Cortex of kidney (tissue), 1 donor: ENCODE data around the gene CENPA.
"Not testable (repeated sequence)": the region's sequence is repeated elsewhere in the genome, so short reads cannot be mapped to it uniquely, and the experiment has no call there.

Source experiments
- DNase-seq: peaks from one replicate; lab custom pipeline; 2025; lab: John Stamatoyannopoulos, UW

The CENPA gene

GRCh38 chr2:26760991-26761390 is 24.9 kb upstream of the CENPA start:
- DNase-seq, result not testable (repeated sequence)

GRCh38 chr2:26763019-26763418 is 22.8 kb upstream of the CENPA start:
- DNase-seq, result no peak

- DNase-seq, result peak; percentile 55
Observed at GRCh38 chr2:26764078-26764887, 21.6 kb upstream of the CENPA start, which contains the start of gene SLC35F6. Gene SLC35F6 (plus strand): TSS chr2:26764284. CDS start chr2:26764350, 66 bp downstream.

GRCh38 chr2:26764906-26765305 is 20.9 kb upstream of the CENPA start:
- no peak for DNase-seq

- no peak for DNase-seq
Observed at GRCh38 chr2:26765475-26766200, 20.2 kb upstream of the CENPA start.

GRCh38 chr2:26767129-26767528 is 18.7 kb upstream of the CENPA start:
- DNase-seq, result no peak

DNA sequence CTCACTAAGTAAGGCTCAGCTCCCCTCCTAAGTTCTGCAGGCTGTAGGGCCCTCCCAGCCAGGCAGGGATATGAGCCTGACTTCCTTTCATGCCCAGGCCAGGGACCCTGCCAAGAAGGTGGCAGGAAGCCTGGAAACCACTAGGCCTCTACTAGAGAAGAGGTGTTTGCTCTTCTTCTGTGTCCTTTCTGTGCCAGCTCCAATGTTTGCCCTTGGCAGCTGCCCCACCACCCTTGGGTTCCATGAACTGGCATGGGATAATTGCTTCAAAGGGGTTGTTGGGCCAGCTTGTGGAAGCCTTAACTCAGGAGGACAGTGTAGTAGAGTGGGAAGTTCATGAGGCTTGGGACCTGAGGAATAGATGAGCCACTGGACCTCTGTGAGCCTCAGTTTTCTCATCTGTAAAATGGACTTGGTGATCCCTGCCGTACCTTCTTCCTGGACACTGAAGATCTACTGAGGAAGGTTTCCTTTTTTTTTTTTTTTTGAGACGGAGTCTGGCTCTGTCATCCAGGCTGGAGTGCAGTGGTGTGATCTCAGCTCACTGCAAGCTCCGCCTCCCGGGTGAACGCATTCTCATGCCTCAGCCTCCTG is 17.9 kb upstream of the CENPA start:
- DNase-seq, result no peak

DNA sequence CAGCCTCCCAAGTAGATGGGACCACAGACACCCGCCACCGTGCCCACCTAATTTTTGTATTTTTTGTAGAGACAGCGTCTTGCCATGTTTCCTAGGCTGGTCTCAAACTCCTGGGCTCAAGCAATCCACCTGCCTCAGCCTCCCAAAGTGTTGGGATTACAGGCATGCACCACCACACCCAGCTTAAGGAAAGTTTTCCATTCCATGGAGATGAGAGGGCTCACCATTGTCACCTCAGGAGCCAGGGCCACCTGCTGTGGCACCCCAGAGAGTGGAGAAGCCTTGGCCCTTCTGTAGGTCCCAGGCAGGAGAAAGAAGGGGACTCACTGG is 17.1 kb upstream of the CENPA start:
- DNase-seq, result no peak

DNA sequence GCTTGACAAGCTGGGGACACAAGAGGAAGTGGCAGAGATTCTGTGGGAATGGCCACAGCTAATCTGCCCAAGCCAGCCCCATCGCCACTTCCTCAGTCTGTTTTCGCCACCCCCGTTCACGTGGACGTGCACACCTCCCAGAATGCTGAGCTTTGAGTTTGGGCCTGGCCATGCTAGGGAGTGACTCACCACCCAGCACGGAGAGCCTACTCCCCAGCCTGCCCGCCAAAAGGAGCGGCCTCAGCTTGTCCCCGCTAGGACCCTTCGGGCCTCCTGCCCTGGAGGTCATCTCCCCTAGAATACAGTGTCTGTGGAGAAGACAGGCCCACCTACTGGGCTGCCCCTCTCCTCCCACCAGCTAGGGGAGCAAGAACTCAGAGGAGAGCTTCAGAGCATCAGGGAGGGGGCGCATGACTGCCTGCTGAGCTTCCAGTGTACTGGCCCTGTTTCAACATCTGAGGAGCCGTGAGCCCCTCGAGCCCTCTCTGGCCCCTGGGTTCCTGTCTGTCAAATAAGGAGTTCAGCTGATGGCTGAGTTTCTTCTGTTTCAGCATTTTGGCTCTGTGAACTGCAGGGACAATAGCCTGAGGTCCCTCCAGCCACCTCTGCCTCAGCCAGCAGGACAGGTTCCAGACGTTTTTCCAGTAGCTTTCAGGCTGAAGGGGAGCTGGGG is 16.6 kb upstream of the CENPA start:
- DNase-seq, result no peak

DNA sequence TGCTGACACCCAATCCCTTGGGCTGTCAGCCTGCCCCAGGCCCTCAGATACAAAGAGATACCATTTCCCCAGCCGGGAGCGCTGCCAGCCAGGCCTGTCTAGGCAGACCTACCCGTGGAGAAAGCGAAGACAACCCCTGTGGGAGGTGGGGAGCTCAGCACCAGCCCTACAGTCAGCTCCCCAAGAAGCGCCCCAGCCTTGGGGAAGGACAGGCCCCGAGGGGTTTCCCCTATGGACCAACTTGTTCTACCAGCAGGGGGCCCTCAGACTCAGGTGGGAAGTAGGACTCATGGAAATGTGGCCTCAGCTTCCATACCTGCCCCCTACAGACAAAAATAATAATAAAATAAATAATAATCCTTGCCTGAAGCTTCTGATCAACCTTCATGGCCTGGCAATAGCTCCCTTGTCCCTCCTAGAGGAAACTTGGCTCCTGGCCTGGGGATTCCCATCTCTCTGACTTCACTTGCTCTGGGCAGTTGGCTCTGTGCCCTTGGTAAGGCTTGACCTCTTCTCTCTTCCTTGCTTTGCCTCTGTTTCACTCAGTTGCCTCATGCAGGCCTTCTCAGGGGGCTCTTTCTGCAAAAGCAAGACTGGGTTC is 14.8 kb upstream of the CENPA start:
- no peak for DNase-seq

DNA sequence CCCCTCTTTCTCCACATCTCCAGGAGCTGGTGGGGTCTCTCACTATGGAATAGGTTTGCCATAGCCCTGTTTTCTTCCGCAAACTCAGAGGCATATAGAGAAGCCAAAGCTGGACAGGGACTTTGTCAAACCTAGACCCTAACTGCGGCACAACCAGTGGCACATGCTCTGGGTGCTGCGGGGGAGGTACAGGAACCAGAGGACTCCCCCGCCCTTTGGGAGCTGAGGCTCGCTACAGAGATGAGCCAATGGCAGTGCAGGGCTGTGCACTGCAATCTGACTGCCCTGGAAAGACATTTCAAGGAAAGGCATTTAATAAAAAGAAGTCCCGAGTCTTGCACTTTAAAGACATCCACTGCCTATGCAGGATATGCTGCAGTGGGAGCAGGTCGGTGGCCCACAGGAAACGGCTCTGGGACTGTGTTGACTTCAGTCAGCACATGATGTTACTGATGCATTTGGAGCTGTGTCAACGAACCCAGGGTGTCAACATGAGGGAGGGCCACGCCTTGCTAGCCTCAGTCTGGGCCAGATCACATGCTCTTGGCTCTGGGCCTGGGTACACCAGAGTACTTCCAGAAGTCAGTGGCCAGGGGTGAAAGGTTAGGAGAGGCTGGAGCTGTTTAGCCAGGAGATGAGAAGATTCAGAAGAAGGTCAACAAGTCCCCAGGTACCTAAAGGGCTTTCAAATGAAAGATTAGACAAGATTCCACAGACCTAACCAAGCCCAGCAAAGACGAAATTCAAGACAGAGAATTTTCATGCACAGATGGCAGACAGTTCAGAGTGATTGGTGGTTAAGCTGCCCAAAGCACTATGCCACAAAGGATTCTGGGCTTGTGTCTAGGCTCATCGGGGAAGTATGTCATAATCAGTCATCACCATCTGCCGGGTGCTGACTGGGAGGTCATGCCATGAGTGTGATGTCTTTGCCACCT is 13.5 kb upstream of the CENPA start:
- DNase-seq, result no peak

DNA sequence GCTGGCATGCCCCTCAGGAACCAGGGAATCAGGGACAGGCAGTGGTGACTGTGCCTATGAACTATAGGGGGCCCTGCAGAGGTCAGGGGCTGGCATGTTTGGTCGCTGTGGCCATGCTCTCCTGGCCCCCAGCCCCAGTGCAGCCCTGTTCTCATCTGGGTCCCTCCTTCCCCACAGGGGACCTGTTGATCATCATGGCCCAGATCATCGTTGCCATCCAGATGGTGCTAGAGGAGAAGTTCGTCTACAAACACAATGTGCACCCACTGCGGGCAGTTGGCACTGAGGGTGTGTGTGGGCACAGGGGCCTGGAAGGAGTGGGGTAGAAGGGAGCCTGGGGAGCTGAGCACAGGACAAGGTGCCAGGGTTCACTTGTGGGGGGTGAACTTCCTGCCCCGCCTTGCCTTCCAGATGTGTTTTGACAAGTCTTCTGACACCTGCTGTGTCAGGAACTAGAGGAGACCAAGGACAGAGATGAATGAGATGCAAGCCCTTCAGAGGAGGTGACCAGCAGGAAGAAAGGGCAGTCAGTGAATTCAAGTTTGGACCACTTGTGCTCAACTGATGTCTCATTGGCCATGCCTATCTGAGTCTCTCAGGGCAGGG is 9.6 kb upstream of the CENPA start:
- DNase-seq, result no peak

DNA sequence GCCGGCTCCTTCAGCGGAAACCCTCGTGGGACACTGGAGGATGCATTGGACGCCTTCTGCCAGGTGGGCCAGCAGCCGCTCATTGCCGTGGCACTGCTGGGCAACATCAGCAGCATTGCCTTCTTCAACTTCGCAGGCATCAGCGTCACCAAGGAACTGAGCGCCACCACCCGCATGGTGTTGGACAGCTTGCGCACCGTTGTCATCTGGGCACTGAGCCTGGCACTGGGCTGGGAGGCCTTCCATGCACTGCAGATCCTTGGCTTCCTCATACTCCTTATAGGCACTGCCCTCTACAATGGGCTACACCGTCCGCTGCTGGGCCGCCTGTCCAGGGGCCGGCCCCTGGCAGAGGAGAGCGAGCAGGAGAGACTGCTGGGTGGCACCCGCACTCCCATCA is 7.8 kb upstream of the CENPA start:
- DNase-seq, result no peak

- DNase-seq, result no peak
Observed at GRCh38 chr2:26778507-26778906, 7.3 kb upstream of the CENPA start.

DNA sequence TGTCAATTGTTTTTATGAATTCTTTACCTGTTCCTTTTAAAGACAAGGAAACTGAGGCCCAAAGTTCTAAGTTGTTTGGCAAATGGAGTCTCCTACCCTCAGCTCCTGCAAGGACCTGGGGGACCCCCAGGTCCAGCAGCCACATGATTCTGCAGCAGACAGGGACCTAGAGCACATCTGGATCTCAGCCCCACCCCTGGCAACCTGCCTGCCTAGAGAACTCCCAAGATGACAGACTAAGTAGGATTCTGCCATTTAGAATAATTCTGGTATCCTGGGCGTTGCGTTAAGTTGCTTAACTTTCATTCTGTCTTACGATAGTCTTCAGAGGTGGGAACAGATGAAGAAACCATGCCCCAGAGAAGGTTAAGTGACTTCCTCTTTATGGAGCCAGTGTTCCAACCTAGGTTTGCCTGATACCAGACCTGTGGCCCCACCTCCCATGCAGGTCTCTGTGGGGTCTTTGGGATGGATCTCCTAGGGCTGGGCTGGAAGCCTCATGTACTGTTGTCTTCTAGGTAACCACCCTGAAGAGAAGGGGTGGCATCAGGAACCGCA is 5.6 kb upstream of the CENPA start:
- DNase-seq, result no peak

DNA sequence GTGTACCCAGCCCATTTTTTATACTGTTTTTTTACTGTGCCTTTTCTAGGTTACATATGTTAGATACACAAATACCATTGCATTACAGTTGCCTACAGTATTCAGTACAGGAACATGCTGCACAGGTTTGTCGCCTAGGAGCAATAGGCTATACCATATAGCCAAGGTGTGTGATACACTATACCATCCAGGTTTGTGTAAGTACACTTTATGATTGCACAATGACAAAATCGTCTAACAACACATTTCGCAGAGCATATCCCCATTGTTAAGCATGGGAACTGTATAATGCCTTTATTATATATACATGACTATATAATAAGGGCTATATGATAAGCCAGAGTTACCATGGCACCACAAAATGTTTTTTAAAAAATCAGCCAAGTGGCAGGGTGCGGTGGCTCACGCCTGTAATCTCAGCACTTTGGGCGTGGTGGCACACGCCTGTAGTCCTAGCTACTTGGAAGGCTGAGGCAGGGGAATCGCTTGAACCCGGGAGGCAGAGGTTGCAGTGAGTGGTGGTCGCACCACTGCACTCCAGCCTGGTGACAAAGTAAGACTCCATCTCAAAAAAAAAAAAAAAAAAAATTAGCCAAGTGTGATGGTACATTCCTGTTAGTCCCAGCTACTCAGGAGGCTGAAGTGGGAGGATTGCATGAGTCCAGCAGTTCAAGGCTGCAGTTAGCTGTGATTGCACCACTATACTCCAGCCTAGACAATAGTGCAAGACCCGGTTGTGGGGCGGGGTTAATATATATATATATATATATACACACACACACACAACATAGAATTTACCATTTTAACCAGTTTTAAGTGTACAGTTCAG is 2.8 kb upstream of the CENPA start:
- no peak for DNase-seq

DNA sequence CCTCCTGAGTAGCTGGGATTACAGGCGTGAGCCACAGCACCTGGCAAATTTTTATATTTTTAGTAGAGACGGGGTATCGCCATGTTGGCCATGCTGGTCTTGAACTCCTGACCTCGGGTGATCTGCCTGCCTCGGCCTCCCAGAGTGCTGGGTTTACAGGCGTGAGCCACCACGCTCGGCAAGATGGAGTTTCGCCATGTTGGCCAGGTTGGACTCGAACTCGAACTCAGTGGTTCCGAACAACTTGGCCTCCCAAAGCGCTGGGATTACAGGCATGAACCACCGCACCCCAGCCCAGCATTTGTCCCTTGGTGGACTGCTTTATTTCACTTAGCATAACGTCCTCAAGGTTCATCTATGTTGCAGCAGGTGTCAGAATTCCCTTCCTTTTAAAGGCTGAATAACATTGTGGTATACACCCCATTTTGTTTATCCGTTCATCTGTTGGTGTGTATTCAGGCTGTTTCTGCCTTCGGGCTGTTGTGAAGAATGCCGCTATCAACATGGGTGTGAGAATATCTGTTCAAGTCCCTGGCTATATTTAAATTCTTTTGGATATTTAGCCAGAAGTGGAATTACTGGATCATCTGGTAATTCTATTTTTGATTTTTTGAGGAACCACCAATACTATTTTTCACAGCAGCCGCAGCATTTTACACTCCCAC is 1.2 kb upstream of the CENPA start:
- DNase-seq, result no peak

- no peak for DNase-seq
Observed at GRCh38 chr2:26786207-26787028, 562 bp downstream of the CENPA start.
